Astrocyte of the cerebellum (primary cell): ENCODE measurements around the gene CDH4.

ENCODE experiments used
- DNase-seq: peaks from one replicate; pipeline ENCODE4 v3.0.0-alpha.2; 2011; ENCODE audit warnings: low read depth
- H3K4me3 ChIP-seq: 2 replicates; pipeline ENCODE4 v1.5.1; 2011; ENCODE audit warnings: mild to moderate bottlenecking, low read depth, low read length, moderate library complexity
- in situ Hi-C: cut with HindIII; loops from 2 replicates; pipeline ENCODE4 v1.10.0; 2017; ENCODE audit warnings: low sequenced_read_pairs
- TF ChIP-seq, protein P1 (sequence below): IDR thresholded peaks from 2 replicates; pipeline ENCODE4 v1.5.1; 2012; ENCODE audit warnings: low read length, low read depth, moderate library complexity, mild to moderate bottlenecking; ENCODE audit errors: missing control alignments

CDH4 gene

DNA sequence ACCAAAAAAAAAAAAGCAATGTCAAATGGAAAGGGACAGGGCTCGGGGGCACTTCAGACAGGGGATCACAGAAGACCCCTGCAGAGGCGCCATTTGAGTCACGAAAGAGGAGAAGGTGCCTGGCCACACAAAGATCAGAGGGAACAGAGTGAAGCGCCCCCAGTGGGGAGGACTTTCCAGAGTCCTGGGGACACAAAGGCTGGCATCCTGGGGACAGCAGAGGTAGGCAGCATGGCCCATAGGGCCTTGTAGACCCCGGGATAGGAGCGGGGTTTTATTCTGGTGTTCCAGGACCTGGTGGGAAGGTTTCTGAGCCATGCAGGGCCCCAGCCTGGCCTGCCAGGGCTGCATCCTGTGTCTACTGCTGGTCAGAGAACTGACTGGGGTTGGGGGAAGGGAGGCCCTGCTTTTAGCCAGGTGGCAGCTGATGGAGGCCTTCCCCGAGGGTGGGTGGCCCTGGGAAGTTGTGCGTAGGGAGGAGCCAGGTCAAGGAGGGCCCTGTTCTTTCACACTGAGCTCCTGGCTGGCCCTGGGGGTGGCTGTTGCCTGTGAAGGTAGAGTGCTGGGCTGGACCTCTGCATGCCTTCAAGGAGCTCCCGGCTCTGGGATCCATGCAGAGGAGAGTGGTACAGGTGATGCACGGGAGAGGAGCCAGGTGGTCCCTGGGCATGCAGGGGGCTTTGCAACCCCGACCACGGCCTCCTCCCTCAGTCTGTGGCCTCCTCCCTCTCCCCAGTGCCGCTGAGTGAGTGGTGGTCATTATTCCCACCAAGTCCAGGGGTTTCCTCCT, 117.9 kb downstream of the CDH4 start:
- DNase-seq, result no peak
- no peak overlapping the region for H3K4me3 ChIP-seq
- in situ Hi-C loops, result no loop called here
- TF ChIP-seq, protein P1, sequence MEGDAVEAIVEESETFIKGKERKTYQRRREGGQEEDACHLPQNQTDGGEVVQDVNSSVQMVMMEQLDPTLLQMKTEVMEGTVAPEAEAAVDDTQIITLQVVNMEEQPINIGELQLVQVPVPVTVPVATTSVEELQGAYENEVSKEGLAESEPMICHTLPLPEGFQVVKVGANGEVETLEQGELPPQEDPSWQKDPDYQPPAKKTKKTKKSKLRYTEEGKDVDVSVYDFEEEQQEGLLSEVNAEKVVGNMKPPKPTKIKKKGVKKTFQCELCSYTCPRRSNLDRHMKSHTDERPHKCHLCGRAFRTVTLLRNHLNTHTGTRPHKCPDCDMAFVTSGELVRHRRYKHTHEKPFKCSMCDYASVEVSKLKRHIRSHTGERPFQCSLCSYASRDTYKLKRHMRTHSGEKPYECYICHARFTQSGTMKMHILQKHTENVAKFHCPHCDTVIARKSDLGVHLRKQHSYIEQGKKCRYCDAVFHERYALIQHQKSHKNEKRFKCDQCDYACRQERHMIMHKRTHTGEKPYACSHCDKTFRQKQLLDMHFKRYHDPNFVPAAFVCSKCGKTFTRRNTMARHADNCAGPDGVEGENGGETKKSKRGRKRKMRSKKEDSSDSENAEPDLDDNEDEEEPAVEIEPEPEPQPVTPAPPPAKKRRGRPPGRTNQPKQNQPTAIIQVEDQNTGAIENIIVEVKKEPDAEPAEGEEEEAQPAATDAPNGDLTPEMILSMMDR, result no peak

DNA sequence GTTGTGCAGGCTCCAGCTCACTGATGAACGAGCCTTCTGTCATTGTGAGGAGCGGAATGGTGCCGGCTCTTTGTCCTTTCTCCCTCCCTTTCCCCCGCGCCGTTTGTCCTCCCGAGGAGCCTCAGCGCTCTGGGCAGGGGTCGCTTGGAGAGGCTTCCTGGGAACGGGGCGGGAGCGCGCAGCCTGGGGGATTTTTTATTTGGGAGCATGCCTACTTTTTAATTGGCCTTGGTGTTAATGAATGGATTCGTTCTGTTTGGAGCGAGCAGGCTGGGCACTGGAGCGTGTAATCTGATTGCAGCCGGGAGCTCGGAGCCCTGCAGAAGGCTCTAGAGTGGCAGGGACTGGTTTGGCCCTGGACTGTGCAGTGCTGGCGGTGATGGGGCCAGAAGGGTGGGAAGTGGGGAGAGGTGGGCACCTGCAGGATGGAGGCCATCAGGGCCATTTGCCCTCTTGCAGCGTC, 118.8 kb downstream of the CDH4 start:
- no peak overlapping the region for H3K4me3 ChIP-seq
- no peak for DNase-seq
- TF ChIP-seq, protein P1, result no peak
- in situ Hi-C loops, result no loop called here

DNA sequence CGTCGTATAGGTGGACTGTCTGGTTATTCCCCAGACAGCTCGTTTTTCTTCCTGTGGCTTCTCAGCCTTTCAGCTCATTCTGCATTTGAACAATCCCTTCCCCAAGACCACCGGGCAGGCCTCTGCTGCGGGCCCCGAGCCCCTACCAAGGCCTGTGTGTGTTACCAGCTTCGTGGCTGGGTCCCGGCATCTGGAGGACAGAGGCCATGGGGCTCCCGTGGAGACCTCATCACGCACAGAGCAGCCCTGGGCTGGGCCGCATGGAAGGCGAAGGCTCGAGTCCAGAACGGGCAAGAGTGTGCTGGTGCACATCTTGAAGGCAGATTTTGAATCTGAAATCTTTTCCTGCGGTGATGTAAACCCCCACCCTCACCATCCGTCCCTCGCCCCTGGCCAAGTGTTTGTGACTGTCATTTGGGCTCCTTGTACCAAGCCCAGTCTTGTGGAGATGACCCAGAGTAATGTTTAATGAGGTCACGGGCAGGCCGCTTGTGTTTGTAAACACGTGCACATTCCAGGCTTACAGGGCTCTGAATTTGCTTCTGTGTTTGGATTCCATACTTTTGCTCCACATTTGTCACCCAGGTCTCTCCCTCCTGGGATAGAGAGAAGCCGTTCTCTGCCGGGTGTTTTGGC, 119.6 kb downstream of the CDH4 start:
- TF ChIP-seq, protein P1, result no peak
- no peak for DNase-seq
- in situ Hi-C loops, result no loop called here
- no peak overlapping the region for H3K4me3 ChIP-seq

DNA sequence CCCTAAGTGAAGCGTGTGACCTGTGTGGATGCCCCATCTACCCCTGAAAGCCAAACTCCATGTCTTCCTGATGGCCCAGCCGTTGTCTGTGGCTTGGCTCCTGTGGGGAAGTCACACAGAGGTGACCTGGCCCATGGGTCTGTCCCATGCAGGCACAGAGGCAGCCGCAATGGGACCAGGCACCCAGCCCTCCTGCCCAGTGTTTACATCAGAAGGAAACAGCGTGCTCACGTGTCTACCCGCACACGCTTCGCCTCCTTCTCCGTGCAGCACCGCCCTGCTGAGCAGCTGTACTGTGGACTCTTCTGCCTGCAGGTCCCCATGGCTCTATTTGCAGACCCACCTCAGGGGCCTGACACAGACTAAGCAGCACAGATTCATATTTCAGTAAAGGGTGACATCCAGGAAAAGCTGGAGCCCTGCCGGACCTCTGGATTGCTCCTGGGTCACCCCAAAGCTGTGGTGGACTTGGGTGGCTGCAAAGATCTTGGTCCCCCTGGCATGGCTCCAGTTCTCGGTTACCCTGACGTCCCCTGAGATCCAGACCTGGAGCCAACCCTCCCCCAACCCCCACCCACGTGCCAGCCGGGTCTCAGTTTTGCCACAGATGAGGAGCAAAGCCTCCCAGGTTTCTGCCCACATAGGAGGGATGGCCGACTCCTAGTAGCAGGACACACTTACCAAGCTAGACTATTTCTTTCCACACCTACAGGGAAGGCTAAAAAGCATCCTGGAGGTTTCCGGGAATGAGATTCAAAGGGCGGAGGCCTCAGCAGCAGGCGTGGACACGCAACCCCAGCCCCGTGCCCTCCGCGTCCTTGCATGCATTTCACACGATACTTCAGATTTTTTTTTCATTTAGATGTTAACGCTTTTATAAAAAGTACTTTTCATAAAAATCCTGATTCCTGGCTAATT, 120.3 kb downstream of the CDH4 start:
- H3K4me3 ChIP-seq, result no peak overlapping the region
- in situ Hi-C loops, result no loop called here
- DNase-seq, result no peak
- TF ChIP-seq, protein P1, result no peak

DNA sequence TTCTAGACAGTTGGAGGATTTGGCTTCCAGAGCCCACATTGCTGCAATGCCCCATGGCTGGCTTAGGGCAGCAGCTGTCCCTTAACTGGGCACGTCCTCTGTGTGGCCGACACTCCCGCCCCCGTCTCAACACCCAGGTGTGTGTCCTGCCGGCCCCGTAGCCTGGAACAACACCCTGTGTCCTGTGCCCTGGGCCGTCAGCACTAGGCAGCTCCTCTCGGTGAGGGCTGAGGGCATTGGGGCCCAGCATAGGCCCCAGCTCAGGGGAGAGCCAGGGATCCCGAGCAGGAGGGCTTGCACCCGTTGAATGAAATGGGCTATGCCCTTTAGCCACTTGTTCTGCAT, 121.0 kb downstream of the CDH4 start:
- no peak overlapping the region for H3K4me3 ChIP-seq
- in situ Hi-C loops, result no loop called here
- TF ChIP-seq, protein P1, result no peak
- DNase-seq, result no peak

DNA sequence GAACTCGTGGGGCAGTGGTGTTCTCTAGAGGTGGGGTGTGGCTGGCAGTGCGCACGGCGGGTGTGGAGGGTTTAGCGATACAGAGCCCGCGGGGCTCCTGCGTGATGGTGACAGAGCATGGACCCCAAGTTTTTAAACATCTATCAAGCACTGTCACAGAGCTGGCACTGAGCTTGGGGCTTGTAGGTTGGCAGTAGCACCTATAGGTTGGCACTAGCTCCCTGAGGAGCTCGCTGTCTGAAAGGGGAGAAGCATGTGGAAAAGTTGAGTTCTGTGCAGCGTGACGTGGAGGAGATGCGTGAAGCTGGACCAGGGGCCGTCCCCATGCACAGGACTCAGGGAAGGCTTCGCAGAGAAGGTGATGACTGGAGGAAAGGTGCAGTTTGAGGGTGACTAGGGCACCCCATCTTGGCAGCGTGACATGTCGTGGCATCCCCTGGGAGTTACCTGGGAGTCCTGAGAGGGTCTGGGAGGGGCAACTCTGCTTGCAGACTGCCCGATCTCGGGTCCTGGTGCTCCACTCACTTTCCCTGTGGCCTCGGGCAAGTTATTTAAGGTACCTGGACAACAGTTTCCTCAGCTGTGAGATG, 122.0 kb downstream of the CDH4 start:
- H3K4me3 ChIP-seq, result no peak overlapping the region
- in situ Hi-C loops, result no loop called here
- DNase-seq, result no peak
- TF ChIP-seq, protein P1, result no peak
